ENCODE results near the gene RHNO1.

GRCh38 chr12:2922329-2922728 is 45.3 kb downstream of the RHNO1 start:
- TF ChIP-seq, protein P1, sequence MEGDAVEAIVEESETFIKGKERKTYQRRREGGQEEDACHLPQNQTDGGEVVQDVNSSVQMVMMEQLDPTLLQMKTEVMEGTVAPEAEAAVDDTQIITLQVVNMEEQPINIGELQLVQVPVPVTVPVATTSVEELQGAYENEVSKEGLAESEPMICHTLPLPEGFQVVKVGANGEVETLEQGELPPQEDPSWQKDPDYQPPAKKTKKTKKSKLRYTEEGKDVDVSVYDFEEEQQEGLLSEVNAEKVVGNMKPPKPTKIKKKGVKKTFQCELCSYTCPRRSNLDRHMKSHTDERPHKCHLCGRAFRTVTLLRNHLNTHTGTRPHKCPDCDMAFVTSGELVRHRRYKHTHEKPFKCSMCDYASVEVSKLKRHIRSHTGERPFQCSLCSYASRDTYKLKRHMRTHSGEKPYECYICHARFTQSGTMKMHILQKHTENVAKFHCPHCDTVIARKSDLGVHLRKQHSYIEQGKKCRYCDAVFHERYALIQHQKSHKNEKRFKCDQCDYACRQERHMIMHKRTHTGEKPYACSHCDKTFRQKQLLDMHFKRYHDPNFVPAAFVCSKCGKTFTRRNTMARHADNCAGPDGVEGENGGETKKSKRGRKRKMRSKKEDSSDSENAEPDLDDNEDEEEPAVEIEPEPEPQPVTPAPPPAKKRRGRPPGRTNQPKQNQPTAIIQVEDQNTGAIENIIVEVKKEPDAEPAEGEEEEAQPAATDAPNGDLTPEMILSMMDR (IDR thresholded peaks at IDR 0.05; ENCODE audit: low read depth, low read length, poor library complexity, severe bottlenecking) = no peak
- TF ChIP-seq EZH2phosphoT487 (IDR thresholded peaks at IDR 0.05; ENCODE audit: borderline replicate concordance, low read length) = no peak
